Measurements from ENCODE around the gene PITRM1.

The PITRM1 gene

DNA sequence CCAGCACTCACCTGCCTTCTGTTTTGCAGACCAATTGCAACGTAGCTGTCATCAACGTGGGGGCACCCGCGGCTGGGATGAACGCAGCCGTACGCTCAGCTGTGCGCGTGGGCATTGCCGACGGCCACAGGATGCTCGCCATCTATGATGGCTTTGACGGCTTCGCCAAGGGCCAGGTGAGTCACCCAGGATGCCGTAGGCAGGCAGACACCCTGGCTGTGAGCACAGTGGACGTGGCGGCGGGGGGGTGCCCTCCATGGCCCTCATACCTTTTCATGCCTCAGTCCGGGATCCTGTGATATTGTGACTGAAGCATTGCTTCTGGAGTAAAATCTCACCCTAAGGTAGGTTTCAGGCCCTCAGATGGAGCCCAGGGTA is 59.2 kb downstream of the PITRM1 start:
- H2BK120ac ChIP-seq (ENCODE audit: low read depth, low read length) = no peak overlapping the region
- peaks cover 27% of the 10 kb centered on the region for H3K36me3 ChIP-seq (ENCODE audit: control insufficient read depth, insufficient read depth, low read length)
- no peak overlapping the region for H3K23ac ChIP-seq (ENCODE audit: low read length)
- H3K56ac ChIP-seq (ENCODE audit: low read length) = no peak overlapping the region
- H2AK5ac ChIP-seq (ENCODE audit: low read length) = no peak overlapping the region
- no peak overlapping the region for H3K4ac ChIP-seq (ENCODE audit: low read depth, low read length)
- no peak overlapping the region for H3K18ac ChIP-seq (ENCODE audit: low read length)
- H3K4me1 ChIP-seq (ENCODE audit: control insufficient read depth, low read depth, low read length) = no peaks in the 10 kb centered on the region
- H4K8ac ChIP-seq (ENCODE audit: low read depth, low read length) = no peak overlapping the region
- no peak overlapping the region for H2BK5ac ChIP-seq (ENCODE audit: low read length)
- H3K9ac ChIP-seq (ENCODE audit: low read length) = no peak overlapping the region
- no peaks in the 10 kb centered on the region for H3K79me1 ChIP-seq (ENCODE audit: low read length)
- H3K4me3 ChIP-seq (ENCODE audit: low read length) = no peak overlapping the region
- no peaks in the 10 kb centered on the region for H3K79me2 ChIP-seq (ENCODE audit: control insufficient read depth, insufficient read depth, low read length)
- H3K27me3 ChIP-seq (ENCODE audit: insufficient read depth, low read length, poor library complexity) = no peaks in the 10 kb centered on the region
- no peak overlapping the region for H2BK15ac ChIP-seq (replicated peaks; ENCODE audit: low read depth)
- no peak overlapping the region for H4K5ac ChIP-seq (ENCODE audit: low read length)
- no peak overlapping the region for H3K4me2 ChIP-seq (ENCODE audit: low read length)
- no peak overlapping the region for H3K27ac ChIP-seq (ENCODE audit: low read depth, low read length)
- WGBS (ENCODE audit: extremely low coverage, insufficient coverage, low lambda C conversion rate) = no CpG with 5 or more reads among the region's 19 CpGs
- no peak for DNase-seq

DNA sequence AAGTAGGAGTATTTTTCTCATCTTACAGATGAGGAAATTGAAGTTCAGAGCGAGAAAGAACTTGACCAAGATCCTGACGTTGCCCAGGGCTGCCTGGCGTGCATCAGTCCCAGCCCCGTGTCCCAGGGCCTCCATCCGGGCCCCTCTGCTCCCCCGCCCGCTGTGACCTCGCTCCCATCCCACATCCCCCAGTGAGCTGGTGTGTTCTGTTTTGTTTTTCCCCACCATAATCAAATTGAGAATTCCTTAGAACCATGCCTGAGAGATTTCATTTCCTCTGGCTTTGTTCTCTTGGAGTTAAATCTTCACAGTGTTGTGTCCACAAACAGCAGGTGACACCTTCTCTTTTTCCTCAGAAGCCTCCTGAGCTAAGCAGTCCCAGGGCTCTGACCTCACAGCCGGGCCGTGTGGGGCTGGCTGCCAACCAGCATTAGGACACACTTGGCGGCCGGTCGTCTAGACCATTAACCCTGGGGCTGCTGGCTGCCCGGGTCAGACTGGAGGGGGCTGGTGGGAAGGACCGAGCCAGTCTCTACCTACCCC is 60.9 kb downstream of the PITRM1 start:
- no peak overlapping the region for H3K23ac ChIP-seq (ENCODE audit: low read length)
- H2BK120ac ChIP-seq (ENCODE audit: low read depth, low read length) = no peak overlapping the region
- WGBS (ENCODE audit: extremely low coverage, insufficient coverage, low lambda C conversion rate) = no CpG with 5 or more reads among the region's 15 CpGs
- H3K79me1 ChIP-seq (ENCODE audit: low read length) = no peaks in the 10 kb centered on the region
- no peak overlapping the region for H3K9ac ChIP-seq (ENCODE audit: low read length)
- H3K4me1 ChIP-seq (ENCODE audit: control insufficient read depth, low read depth, low read length) = no peaks in the 10 kb centered on the region
- no peak for DNase-seq
- no peak overlapping the region for H2BK5ac ChIP-seq (ENCODE audit: low read length)
- H3K4ac ChIP-seq (ENCODE audit: low read depth, low read length) = no peak overlapping the region
- H4K8ac ChIP-seq (ENCODE audit: low read depth, low read length) = no peak overlapping the region
- H3K4me3 ChIP-seq (ENCODE audit: low read length) = no peak overlapping the region
- H4K5ac ChIP-seq (ENCODE audit: low read length) = no peak overlapping the region
- no peak overlapping the region for H2AK5ac ChIP-seq (ENCODE audit: low read length)
- no peak overlapping the region for H3K56ac ChIP-seq (ENCODE audit: low read length)
- no peaks in the 10 kb centered on the region for H3K27me3 ChIP-seq (ENCODE audit: insufficient read depth, low read length, poor library complexity)
- H3K36me3 ChIP-seq (ENCODE audit: control insufficient read depth, insufficient read depth, low read length) = peaks cover 28% of the 10 kb centered on the region
- no peak overlapping the region for H3K27ac ChIP-seq (ENCODE audit: low read depth, low read length)
- no peak overlapping the region for H2BK15ac ChIP-seq (replicated peaks; ENCODE audit: low read depth)
- no peaks in the 10 kb centered on the region for H3K79me2 ChIP-seq (ENCODE audit: control insufficient read depth, insufficient read depth, low read length)
- H3K4me2 ChIP-seq (ENCODE audit: low read length) = no peak overlapping the region
- no peak overlapping the region for H3K18ac ChIP-seq (ENCODE audit: low read length)

DNA sequence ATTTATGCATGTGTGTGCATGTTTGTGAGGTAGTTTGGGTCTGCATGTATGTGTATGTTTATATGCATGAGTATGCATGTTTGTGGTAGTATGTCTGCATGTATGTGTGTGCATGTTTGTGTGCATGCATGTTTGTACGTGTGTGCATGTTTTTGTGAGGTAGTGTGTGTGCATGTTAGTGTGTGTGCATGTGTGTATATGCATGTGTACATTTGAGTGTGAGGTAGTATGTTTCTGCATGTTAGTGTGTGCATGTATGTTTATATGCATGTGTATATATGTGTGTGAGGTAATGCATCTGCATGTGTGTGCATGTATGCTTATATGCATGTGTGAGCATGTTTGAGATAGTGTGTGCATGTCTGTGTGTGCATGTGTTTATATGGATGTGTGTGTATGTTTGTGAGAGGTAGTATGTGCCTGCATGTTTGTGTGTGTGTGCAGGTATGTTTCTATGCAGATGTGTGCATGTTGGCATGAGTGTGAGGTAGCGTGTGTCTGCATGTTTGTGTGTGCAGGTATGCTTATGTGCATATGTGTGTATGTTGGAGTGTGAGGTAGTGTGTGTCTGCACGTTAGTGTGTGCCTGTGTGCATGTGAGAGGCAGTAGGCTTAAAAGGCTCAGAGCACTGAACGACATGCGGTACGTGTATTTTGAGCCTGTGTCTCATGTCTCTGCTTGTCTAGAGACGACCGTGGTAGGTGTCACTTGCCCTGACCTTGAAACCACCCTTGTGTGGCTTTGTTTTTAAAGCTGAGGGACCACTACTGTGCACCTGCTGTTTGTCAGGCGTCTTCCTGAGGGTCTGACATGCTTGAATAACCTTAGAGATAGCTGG is 61.6 kb downstream of the PITRM1 start:
- peaks cover 26% of the 10 kb centered on the region for H3K36me3 ChIP-seq (ENCODE audit: control insufficient read depth, insufficient read depth, low read length)
- H4K8ac ChIP-seq (ENCODE audit: low read depth, low read length) = no peak overlapping the region

DNA sequence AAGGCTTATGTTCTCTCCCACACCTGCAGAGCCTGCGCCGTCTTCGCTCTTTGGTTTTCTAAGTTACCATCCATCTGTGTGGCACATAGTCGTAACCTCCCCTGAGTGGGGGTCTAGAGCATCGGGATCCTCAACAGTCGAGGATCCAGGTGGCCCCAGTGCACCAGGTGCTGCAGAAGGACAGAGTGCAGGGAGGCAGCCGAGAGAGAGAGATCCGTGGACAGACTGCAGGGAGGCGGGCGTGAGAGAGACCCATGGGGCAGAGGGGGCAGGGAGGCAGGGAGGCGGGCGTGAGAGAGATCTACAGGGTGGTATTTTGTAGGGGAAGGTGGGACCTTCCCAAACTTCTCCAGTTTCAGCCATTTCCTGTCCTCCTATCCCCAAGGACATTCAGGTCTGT is 62.9 kb downstream of the PITRM1 start:
- peaks cover 33% of the 10 kb centered on the region for H3K36me3 ChIP-seq (ENCODE audit: control insufficient read depth, insufficient read depth, low read length)
- WGBS (ENCODE audit: extremely low coverage, insufficient coverage, low lambda C conversion rate) = no CpG with 5 or more reads among the region's 12 CpGs

More for the DNA sequence above, 61.6 kb downstream of the PITRM1 start:
- Histone ChIP-seq H3K4ac (ENCODE audit: low read depth, low read length) (no peak overlapping the region), H3K56ac (ENCODE audit: low read length) (no peak overlapping the region), H2BK120ac (ENCODE audit: low read depth, low read length) (no peak overlapping the region), H3K27ac (ENCODE audit: low read depth, low read length) (no peak overlapping the region), H3K79me1 (ENCODE audit: low read length) (no peaks in the 10 kb centered on the region), H2BK5ac (ENCODE audit: low read length) (no peak overlapping the region), H3K4me3 (ENCODE audit: low read length) (no peak overlapping the region), H3K4me1 (ENCODE audit: control insufficient read depth, low read depth, low read length) (no peaks in the 10 kb centered on the region), H3K27me3 (ENCODE audit: insufficient read depth, low read length, poor library complexity) (no peaks in the 10 kb centered on the region), H3K4me2 (ENCODE audit: low read length) (no peak overlapping the region), H2BK15ac (replicated peaks; ENCODE audit: low read depth) (no peak overlapping the region), H2AK5ac (ENCODE audit: low read length) (no peak overlapping the region), H3K79me2 (ENCODE audit: control insufficient read depth, insufficient read depth, low read length) (no peaks in the 10 kb centered on the region), H3K23ac (ENCODE audit: low read length) (no peak overlapping the region), H3K9ac (ENCODE audit: low read length) (no peak overlapping the region), H3K18ac (ENCODE audit: low read length) (no peak overlapping the region), H4K5ac (ENCODE audit: low read length) (no peak overlapping the region)
- no peak for DNase-seq
- no CpG with 5 or more reads among the region's 9 CpGs for WGBS (ENCODE audit: extremely low coverage, insufficient coverage, low lambda C conversion rate)

DNA sequence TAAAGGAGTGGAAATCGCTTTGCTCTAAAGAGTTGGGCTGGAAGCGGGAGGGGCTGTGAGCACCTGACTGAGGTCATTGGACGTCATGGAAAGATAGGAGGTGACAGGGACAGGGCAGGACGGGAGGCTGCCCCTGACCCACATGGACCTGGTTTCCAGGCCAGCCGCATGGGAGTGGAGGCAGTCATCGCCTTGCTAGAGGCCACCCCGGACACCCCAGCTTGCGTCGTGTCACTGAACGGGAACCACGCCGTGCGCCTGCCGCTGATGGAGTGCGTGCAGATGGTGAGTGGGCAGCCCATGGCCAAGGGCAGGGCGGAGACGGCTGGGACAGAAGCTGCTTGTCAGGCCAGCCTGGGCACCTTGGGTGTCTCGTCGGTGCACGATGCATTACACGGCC is 63.4 kb downstream of the PITRM1 start:
- Histone ChIP-seq H4K8ac (ENCODE audit: low read depth, low read length) (no peak overlapping the region), H2AK5ac (ENCODE audit: low read length) (no peak overlapping the region), H3K4me3 (ENCODE audit: low read length) (no peak overlapping the region), H3K18ac (ENCODE audit: low read length) (no peak overlapping the region), H3K4me1 (ENCODE audit: control insufficient read depth, low read depth, low read length) (no peaks in the 10 kb centered on the region), H3K56ac (ENCODE audit: low read length) (no peak overlapping the region), H2BK15ac (replicated peaks; ENCODE audit: low read depth) (no peak overlapping the region), H3K27ac (ENCODE audit: low read depth, low read length) (no peak overlapping the region), H3K9ac (ENCODE audit: low read length) (no peak overlapping the region), H4K5ac (ENCODE audit: low read length) (no peak overlapping the region), H3K4me2 (ENCODE audit: low read length) (no peak overlapping the region), H3K79me2 (ENCODE audit: control insufficient read depth, insufficient read depth, low read length) (no peaks in the 10 kb centered on the region), H3K23ac (ENCODE audit: low read length) (no peak overlapping the region), H3K27me3 (ENCODE audit: insufficient read depth, low read length, poor library complexity) (no peaks in the 10 kb centered on the region), H3K36me3 (ENCODE audit: control insufficient read depth, insufficient read depth, low read length) (peaks cover 34% of the 10 kb centered on the region), H2BK5ac (ENCODE audit: low read length) (no peak overlapping the region), H3K79me1 (ENCODE audit: low read length) (no peaks in the 10 kb centered on the region), H2BK120ac (ENCODE audit: low read depth, low read length) (no peak overlapping the region), H3K4ac (ENCODE audit: low read depth, low read length) (no peak overlapping the region)
- no peak for DNase-seq
- WGBS (ENCODE audit: extremely low coverage, insufficient coverage, low lambda C conversion rate) = no CpG with 5 or more reads among the region's 21 CpGs

More for the DNA sequence above, 62.9 kb downstream of the PITRM1 start:
- no peak overlapping the region for H2BK120ac ChIP-seq (ENCODE audit: low read depth, low read length)
- no peaks in the 10 kb centered on the region for H3K79me2 ChIP-seq (ENCODE audit: control insufficient read depth, insufficient read depth, low read length)
- H3K56ac ChIP-seq (ENCODE audit: low read length) = no peak overlapping the region
- no peak overlapping the region for H3K4me2 ChIP-seq (ENCODE audit: low read length)
- H2AK5ac ChIP-seq (ENCODE audit: low read length) = no peak overlapping the region
- no peaks in the 10 kb centered on the region for H3K27me3 ChIP-seq (ENCODE audit: insufficient read depth, low read length, poor library complexity)
- no peak overlapping the region for H2BK5ac ChIP-seq (ENCODE audit: low read length)
- H3K4ac ChIP-seq (ENCODE audit: low read depth, low read length) = no peak overlapping the region
- no peak for DNase-seq
- no peak overlapping the region for H3K4me3 ChIP-seq (ENCODE audit: low read length)
- no peak overlapping the region for H4K5ac ChIP-seq (ENCODE audit: low read length)
- H3K18ac ChIP-seq (ENCODE audit: low read length) = no peak overlapping the region
- no peak overlapping the region for H3K27ac ChIP-seq (ENCODE audit: low read depth, low read length)
- no peak overlapping the region for H3K9ac ChIP-seq (ENCODE audit: low read length)
- no peak overlapping the region for H2BK15ac ChIP-seq (replicated peaks; ENCODE audit: low read depth)
- no peak overlapping the region for H3K23ac ChIP-seq (ENCODE audit: low read length)
- no peaks in the 10 kb centered on the region for H3K79me1 ChIP-seq (ENCODE audit: low read length)
- no peaks in the 10 kb centered on the region for H3K4me1 ChIP-seq (ENCODE audit: control insufficient read depth, low read depth, low read length)
- H4K8ac ChIP-seq (ENCODE audit: low read depth, low read length) = no peak overlapping the region

Measured in mesendoderm (in vitro differentiated cells).